Stimulated activated CD4-positive, alpha-beta T cell treated with anti-CD3 and anti-CD28 coated beads, Interleukin-1b, Interleukin-23, amount 100 ng/mL, for 24 hours (primary cell): ENCODE results near the gene PEAK1.

Experiments
- DNase-seq, 4 experiments: peaks; one replicate each; pipeline ENCODE4 v3.0.0-alpha.2; 2020; ENCODE audit warnings: low read depth in 4 of 4, low spot score in 1 of 4

PEAK1 gene

GRCh38 chr15:77367631-77368030 lies 52.3 kb downstream of the PEAK1 start:
- DNase-seq: no peak

GRCh38 chr15:77361456-77361855 lies 58.4 kb downstream of the PEAK1 start:
- DNase-seq: no peak

GRCh38 chr15:77358545-77359240 lies 61.2 kb downstream of the PEAK1 start:
- DNase-seq: no peak

GRCh38 chr15:77356305-77356704 lies 63.6 kb downstream of the PEAK1 start:
- no peak for DNase-seq

- DNase-seq: no peak
Measured at GRCh38 chr15:77355321-77355720, 64.6 kb downstream of the PEAK1 start.

GRCh38 chr15:77354063-77354462 lies 65.8 kb downstream of the PEAK1 start:
- DNase-seq: no peak

- no peak for DNase-seq
Measured at GRCh38 chr15:77352887-77353286, 67.0 kb downstream of the PEAK1 start.

- DNase-seq: no peak
Measured at GRCh38 chr15:77350792-77351191, 69.1 kb downstream of the PEAK1 start.

- no peak for DNase-seq
Measured at GRCh38 chr15:77349666-77350065, 70.2 kb downstream of the PEAK1 start.

- no peak for DNase-seq
Measured at GRCh38 chr15:77348511-77348910, 71.4 kb downstream of the PEAK1 start.

GRCh38 chr15:77347197-77347596 lies 72.7 kb downstream of the PEAK1 start:
- DNase-seq: no peak

- no peak for DNase-seq
Measured at GRCh38 chr15:77346245-77347036, 73.5 kb downstream of the PEAK1 start.

GRCh38 chr15:77342807-77343206 lies 77.1 kb downstream of the PEAK1 start:
- DNase-seq: no peak

- DNase-seq: no peak
Measured at GRCh38 chr15:77340245-77340644, 79.7 kb downstream of the PEAK1 start.

GRCh38 chr15:77336006-77336405 lies 83.9 kb downstream of the PEAK1 start:
- no peak for DNase-seq

- no peak for DNase-seq
Measured at GRCh38 chr15:77335298-77335697, 84.6 kb downstream of the PEAK1 start.

GRCh38 chr15:77333166-77333565 lies 86.7 kb downstream of the PEAK1 start:
- no peak for DNase-seq

GRCh38 chr15:77329202-77329601 lies 90.7 kb downstream of the PEAK1 start:
- no peak for DNase-seq

- DNase-seq: no peak
Measured at GRCh38 chr15:77327844-77328529, 91.9 kb downstream of the PEAK1 start.

GRCh38 chr15:77327168-77327567 lies 92.7 kb downstream of the PEAK1 start:
- DNase-seq: no peak

GRCh38 chr15:77326366-77326765 lies 93.5 kb downstream of the PEAK1 start:
- DNase-seq: no peak

- no peak for DNase-seq
Measured at GRCh38 chr15:77312523-77312922, 107.4 kb downstream of the PEAK1 start.
